K562 (cell line): ENCODE results near the gene CDHR1. TPM values are rescaled to one million over a fixed set of nuclear protein-coding genes. Genes with fewer than 3 reads are reported as not detected.

ENCODE experiments used
- CREB5 ChIP-seq: fragments of 250-450 bp; sonication (Bioruptor Pico); IDR thresholded peaks from 2 replicates; pipeline ENCODE4 v1.5.0; 2020; ENCODE audit warnings: mild to moderate bottlenecking
- E2F4 ChIP-seq: sonication (generic); formaldehyde crosslinking; IDR thresholded peaks from 2 replicates; pipeline ENCODE4 v1.8.0; 2022; ENCODE audit warnings: mild to moderate bottlenecking, low read depth, missing genetic modification reagents
- EP400 ChIP-seq: fragments of 450-650 bp; IDR thresholded peaks from 2 replicates; pipeline ENCODE4 v1.6.1; 2017; ENCODE audit warnings: antibody characterized with exemption, mild to moderate bottlenecking, moderate library complexity
- GATA2 ChIP-seq: sonication (generic); formaldehyde crosslinking; IDR thresholded peaks from 2 replicates; pipeline ENCODE4 v1.4.0; 2020; ENCODE audit warnings: mild to moderate bottlenecking, missing genetic modification reagents
- HNRNPK ChIP-seq: fragments of 200-400 bp; formaldehyde crosslinking; IDR thresholded peaks from one replicate; pipeline ENCODE4 v1.6.1; 2018; ENCODE audit warnings: mild to moderate bottlenecking, low read depth, low read length; ENCODE audit not compliant: poor library complexity, severe bottlenecking
- LEF1 ChIP-seq: fragments of 450-650 bp; IDR thresholded peaks from 2 replicates; pipeline ENCODE4 v1.6.1; 2016; ENCODE audit warnings: mild to moderate bottlenecking
- NCOA6 ChIP-seq: fragments of 450-650 bp; IDR thresholded peaks from 2 replicates; pipeline ENCODE4 v1.6.1; 2017; ENCODE audit warnings: mild to moderate bottlenecking
- NR2C2 ChIP-seq, 2 experiments: fragments of 200-800 bp in 1 of 2; sonication (Bioruptor generic) in 1 of 2; sonication (generic) in 1 of 2; formaldehyde crosslinking in 1 of 2; IDR thresholded peaks; 2 replicates each; pipeline versions ENCODE4 v1.6.1 to v1.8.0; 2016 to 2022; ENCODE audit warnings: mild to moderate bottlenecking in 1 of 2, missing compliant biosample characterization in 1 of 2, missing genetic modification characterization in 1 of 2, missing genetic modification reagents in 1 of 2
- REST ChIP-seq, 2 experiments: fragments of 450-650 bp; formaldehyde crosslinking in 1 of 2; IDR thresholded peaks; 2 replicates each; pipeline versions ENCODE4 v1.4.0 to v1.6.1; 2014 to 2020; ENCODE audit warnings: mild to moderate bottlenecking in 2 of 2, borderline replicate concordance in 1 of 2, low read depth in 1 of 2
- SREBF1 ChIP-seq: fragments of 150-350 bp; IDR thresholded peaks from 2 replicates; pipeline ENCODE4 v1.6.1; 2014; ENCODE audit warnings: antibody characterized with exemption, low read depth, low read length, borderline replicate concordance
- SRF ChIP-seq, 2 experiments: fragments of 250-450, 450-650 bp in 1 of 2; sonication (Bioruptor Pico) in 1 of 2; sonication (generic) in 1 of 2; formaldehyde crosslinking; IDR thresholded peaks; 2 replicates each; pipeline versions ENCODE4 v1.5.0 to v1.5.1; 2020 to 2022; ENCODE audit warnings: mild to moderate bottlenecking in 1 of 2, missing genetic modification reagents in 1 of 2
- STAT5A ChIP-seq: IDR thresholded peaks from 2 replicates; pipeline ENCODE4 v1.6.1; 2012; ENCODE audit warnings: low read length, inconsistent platforms, borderline replicate concordance
- ZNF436 ChIP-seq: fragments of 250-450, 450-650 bp; sonication (Bioruptor Pico); formaldehyde crosslinking; IDR thresholded peaks from 2 replicates; pipeline ENCODE4 v1.7.0; 2020; ENCODE audit warnings: mild to moderate bottlenecking
- ZNF785 ChIP-seq: fragments of 250-450 bp; sonication (Bioruptor Pico); IDR thresholded peaks from 2 replicates; pipeline ENCODE4 v1.4.0; 2020; ENCODE audit warnings: mild to moderate bottlenecking
- polyA plus RNA-seq, 8 experiments: library from polyadenylated mRNA; depleted of rRNA in 4 of 8; stranded (reverse) in 5 of 8; unstranded in 3 of 8; fragments of >200 nt; fragmentation: Nextera tagmentation in 2 of 8; fragmentation: Illumina TruSeq in 1 of 8; extraction: Ambion mirVana in 2 of 8; extraction: Trizol in 1 of 8; gene quantifications; 2 replicates each; pipeline versions ENCODE4 v1.2.1 to v1.2.3, GENCODE V29; 2011 to 2014; ENCODE audit warnings: inconsistent platforms in 1 of 8, missing spikeins in 1 of 8
- total RNA-seq, 7 experiments: library from RNA; depleted of rRNA in 6 of 7; stranded (reverse); fragments of >200 nt in 6 of 7; fragmentation: Illumina TruSeq in 2 of 7; extraction: Trizol in 2 of 7; gene quantifications; 2 replicates each; pipeline versions ENCODE4 v1.2.1 to v1.2.3, GENCODE V29; 2011 to 2021; ENCODE audit warnings: low replicate concordance in 1 of 7

The CDHR1 gene
- total and polyA plus RNA-seq, 9 of the 15 experiments (the other 6 are each of a cell fraction or from before 2014, with no cell fraction given): 0.03 to 0.99 (median 0.20) TPM

DNA sequence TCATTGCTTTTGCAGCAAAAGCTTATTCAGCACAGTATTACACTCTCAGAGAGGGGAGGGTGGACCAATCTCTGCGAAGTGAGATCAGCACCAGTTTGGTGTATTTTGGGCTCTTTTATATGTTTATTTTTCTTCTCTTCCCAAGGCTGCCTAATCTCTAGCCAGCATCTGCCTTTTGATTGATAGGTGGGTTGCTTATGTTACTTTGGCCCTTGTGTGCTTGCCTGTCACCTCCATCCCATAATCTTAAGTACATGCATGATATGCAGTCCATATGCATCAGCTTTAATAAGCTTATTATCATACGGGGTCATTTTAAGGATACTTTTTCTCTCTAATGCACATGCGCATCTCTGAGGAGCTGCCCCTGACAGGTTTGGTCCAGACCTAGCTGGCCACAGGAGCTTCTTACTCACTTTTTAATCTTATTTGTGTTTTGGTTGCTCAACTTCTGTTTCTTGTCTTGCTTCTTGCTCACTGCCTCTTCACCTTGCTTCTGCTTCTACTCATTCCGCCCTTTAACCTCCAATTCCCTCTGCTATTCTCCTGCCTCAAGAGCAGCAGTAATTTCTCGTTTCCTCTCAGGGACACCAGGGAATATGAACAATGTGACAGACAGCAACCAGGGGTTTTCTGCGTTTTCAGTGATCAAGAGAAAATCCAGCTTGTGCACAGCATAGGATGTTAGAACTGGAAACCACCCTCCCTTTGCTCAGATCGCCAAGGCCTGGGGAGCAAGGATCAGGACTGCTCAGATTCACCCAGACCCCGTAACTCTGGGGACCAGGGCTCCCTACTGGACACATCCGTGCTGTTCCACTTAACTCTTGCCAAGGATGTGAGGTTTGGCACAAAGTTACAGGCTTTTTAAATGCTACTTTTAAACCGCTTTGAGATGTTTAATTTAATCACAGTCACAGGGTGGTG, 60.5 kb downstream of the CDHR1 start (continued):
- TF ChIP-seq NCOA6 (no peak), ZNF785 (CRISPR knock-in tag) (no peak), ZNF436 (CRISPR knock-in tag) (no peak), EP400 (no peak), STAT5A (no peak), SREBF1 (no peak), LEF1 (peak; percentile 34; the same call in 1 of the 2 replicates), HNRNPK (no peak), NR2C2 (CRISPR knock-in tag; IDR thresholded peaks at IDR 0.05) (no peak), NR2C2 (tag; IDR thresholded peaks at IDR 0.05) (peak; percentile 27; the same call in 1 of the 2 replicates), REST (IDR thresholded peaks at IDR 0.05; ENCODE audit: borderline replicate concordance) (peak; percentile 97), REST (CRISPR knock-in tag; IDR thresholded peaks at IDR 0.05; ENCODE audit: low read depth) (no peak), GATA2 (CRISPR knock-in tag) (peak; percentile 36; the same call in 1 of the 2 replicates), CREB5 (CRISPR knock-in tag) (no peak), E2F4 (CRISPR knock-in tag) (no peak), SRF (CRISPR knock-in tag; IDR thresholded peaks at IDR 0.05) (no peak)
